ENCODE results near the gene EIF4B. TPM values are rescaled to one million over a fixed set of nuclear protein-coding genes. Genes with fewer than 3 reads are reported as not detected.

Gene EIF4B
- total and polyA plus RNA-seq, 2 donors (not counting 1 experiment from before 2014, with no cell fraction given), result 252 to 674 TPM

DNA sequence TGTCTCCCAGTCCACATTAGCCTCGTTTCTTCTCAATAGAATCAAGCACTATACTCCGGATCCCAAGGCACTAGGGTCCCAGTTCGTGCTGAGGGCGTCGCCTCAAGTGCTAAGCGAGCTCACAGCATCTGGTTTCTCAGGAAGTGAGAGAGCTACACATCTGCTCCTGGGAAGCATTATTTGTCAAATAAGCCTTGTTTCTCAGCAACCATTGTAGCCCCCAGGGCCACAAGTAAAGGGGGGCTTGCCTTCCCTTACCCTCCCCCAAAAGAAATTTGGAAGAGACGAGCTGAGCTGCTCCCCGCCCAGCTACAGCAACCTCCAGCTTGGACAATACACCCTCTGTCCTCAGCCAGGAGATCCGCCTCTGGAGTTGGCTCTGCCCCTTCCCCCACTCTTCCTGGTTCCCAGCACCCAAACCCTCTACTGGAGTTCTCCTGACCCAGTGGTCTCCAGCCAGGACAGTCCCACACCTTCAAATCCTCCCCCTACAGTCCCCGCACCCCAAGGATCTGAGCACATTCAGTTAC is 37.9 kb downstream of the EIF4B start:
- H3K36me3 ChIP-seq (replicated peaks in 1 of 2; ENCODE audit: control extremely low read depth in 1 of 2, control insufficient read depth in 1 of 2, extremely low read depth in 1 of 2, insufficient read depth in 2 of 2, low read length in 1 of 2), result peaks cover 7 to 9% of the 10 kb centered on the region in 2 experiments
- intact Hi-C loops (cut with micrococcal nuclease), result no loop called here
- no peak overlapping the region for H2AFZ ChIP-seq (ENCODE audit: insufficient read depth, low read depth, low read length, poor library complexity, severe bottlenecking)
- no peak overlapping the region for H3K4me3 Mint-ChIP-seq
- H3K27me3 Mint-ChIP-seq, result no peaks in the 10 kb centered on the region
- WGBS (ENCODE audit: insufficient coverage), result 79% methylated on average over 9 of the region's 10 CpGs
- no peaks in the 10 kb centered on the region for H4K20me1 ChIP-seq (ENCODE audit: control insufficient read depth, insufficient read depth, low read length, poor library complexity, severe bottlenecking)
- peaks cover 13 to 17% of the 10 kb centered on the region in 2 donors for H3K4me1 ChIP-seq (ENCODE audit: control insufficient read depth in 2 of 2, insufficient read depth in 2 of 2, low read length in 2 of 2)
- CTCF ChIA-PET, result interaction anchor here (0.7 kb wide), 1 partner anchor 13 kb away, joined by 3 read pairs; no protein-coding TSS in a partner anchor
- H3K9me3 Mint-ChIP-seq (ENCODE audit: insufficient read depth), result no peaks in the 10 kb centered on the region
- no peak overlapping the region for H3K27ac Mint-ChIP-seq
- DNase-seq (no peak), ATAC-seq (ENCODE audit: low read depth) (no peak)
- no peaks in the 10 kb centered on the region for H3K79me2 ChIP-seq (ENCODE audit: control insufficient read depth, insufficient read depth, low read length)
- no peak for TF ChIP-seq EZH2 (IDR thresholded peaks at IDR 0.05; ENCODE audit: borderline replicate concordance, insufficient read depth, low read depth, low read length, poor library complexity, severe bottlenecking)
- TF ChIP-seq, protein P1, sequence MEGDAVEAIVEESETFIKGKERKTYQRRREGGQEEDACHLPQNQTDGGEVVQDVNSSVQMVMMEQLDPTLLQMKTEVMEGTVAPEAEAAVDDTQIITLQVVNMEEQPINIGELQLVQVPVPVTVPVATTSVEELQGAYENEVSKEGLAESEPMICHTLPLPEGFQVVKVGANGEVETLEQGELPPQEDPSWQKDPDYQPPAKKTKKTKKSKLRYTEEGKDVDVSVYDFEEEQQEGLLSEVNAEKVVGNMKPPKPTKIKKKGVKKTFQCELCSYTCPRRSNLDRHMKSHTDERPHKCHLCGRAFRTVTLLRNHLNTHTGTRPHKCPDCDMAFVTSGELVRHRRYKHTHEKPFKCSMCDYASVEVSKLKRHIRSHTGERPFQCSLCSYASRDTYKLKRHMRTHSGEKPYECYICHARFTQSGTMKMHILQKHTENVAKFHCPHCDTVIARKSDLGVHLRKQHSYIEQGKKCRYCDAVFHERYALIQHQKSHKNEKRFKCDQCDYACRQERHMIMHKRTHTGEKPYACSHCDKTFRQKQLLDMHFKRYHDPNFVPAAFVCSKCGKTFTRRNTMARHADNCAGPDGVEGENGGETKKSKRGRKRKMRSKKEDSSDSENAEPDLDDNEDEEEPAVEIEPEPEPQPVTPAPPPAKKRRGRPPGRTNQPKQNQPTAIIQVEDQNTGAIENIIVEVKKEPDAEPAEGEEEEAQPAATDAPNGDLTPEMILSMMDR (IDR thresholded peaks at IDR 0.05), result no peak
- no peaks in the 10 kb centered on the region for H3K9me3 ChIP-seq (ENCODE audit: control extremely low read depth in 1 of 3, control insufficient read depth in 2 of 3, insufficient read depth in 1 of 3, low read length in 2 of 3)
- no peak overlapping the region for H3K4me3 ChIP-seq (ENCODE audit: control extremely low read depth in 1 of 5, extremely low read depth in 1 of 5, insufficient read depth in 1 of 5, low read depth in 2 of 5, low read length in 4 of 5)
- H3K27ac ChIP-seq (ENCODE audit: low read length in 2 of 2), result no peak overlapping the region
- H3K27me3 ChIP-seq (replicated peaks in 1 of 4; ENCODE audit: control extremely low read depth in 1 of 4, control insufficient read depth in 3 of 4, insufficient read depth in 4 of 4, low read length in 3 of 4), result peaks cover 0 to 2% (median 0%) of the 10 kb centered on the region in 4 experiments
- no peak overlapping the region for H3K9ac ChIP-seq (ENCODE audit: low read length)
- peaks cover 7% of the 10 kb centered on the region for H3K4me1 Mint-ChIP-seq
- POLR2A ChIA-PET, result interaction anchor here (0.6 kb wide), 1 partner anchor 979 kb away, joined by 3 read pairs; no protein-coding TSS in a partner anchor
- no peak overlapping the region for H3K4me2 ChIP-seq (replicated peaks; ENCODE audit: low read depth, low read length, poor library complexity, severe bottlenecking)

DNA sequence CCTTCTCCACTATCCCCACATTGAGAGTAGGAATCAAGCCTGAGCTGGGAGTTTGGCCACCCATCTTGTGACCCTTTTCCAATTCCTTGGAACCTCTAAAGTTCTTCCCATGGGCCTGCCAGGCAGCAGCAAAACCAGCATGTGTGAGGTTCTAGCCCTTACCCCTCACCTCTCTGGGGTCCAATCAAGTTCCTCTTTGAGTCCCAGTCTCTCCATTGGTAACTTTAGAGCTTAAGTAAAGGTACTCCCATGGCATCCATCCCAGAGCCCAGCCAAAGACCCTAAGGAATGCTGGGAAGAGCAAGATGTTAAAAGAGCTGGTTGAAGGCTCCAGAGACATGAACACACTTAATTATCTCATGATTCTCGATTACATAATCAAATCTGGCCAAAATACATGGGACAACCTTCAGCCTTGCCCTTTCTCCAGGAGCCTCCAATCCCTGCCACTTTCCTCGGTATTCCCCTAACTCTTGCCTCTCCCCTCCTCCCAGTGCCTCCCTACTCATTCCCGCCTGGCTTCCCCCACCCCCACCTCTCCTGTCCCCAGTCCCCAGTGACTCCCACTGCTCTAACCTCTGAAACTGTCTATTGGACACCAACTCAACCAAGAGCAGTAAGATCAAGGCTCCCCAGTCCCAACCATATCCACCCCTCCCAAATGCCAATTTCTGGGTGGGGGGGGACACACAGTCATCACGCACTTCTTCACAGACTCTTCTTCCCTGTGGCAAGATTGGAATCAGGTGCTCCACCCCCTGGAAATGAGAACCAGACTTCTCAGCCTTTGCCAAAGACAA is 38.8 kb downstream of the EIF4B start:
- Mint-ChIP-seq H3K4me1 (peaks cover 7% of the 10 kb centered on the region), H3K9me3 (ENCODE audit: insufficient read depth) (no peaks in the 10 kb centered on the region), H3K4me3 (peak overlapping the region; percentile 98), H3K27me3 (no peaks in the 10 kb centered on the region), H3K27ac (no peak overlapping the region)
- Histone ChIP-seq H2AFZ (ENCODE audit: insufficient read depth, low read depth, low read length, poor library complexity, severe bottlenecking) (no peak overlapping the region), H3K79me2 (ENCODE audit: control insufficient read depth, insufficient read depth, low read length) (no peaks in the 10 kb centered on the region), H3K4me2 (replicated peaks; ENCODE audit: low read depth, low read length, poor library complexity, severe bottlenecking) (no peak overlapping the region), H3K27me3 (replicated peaks in 1 of 4; ENCODE audit: control extremely low read depth in 1 of 4, control insufficient read depth in 3 of 4, insufficient read depth in 4 of 4, low read length in 3 of 4) (peaks cover 0 to 2% (median 0%) of the 10 kb centered on the region in 4 experiments), H4K20me1 (ENCODE audit: control insufficient read depth, insufficient read depth, low read length, poor library complexity, severe bottlenecking) (no peaks in the 10 kb centered on the region), H3K36me3 (replicated peaks in 1 of 2; ENCODE audit: control extremely low read depth in 1 of 2, control insufficient read depth in 1 of 2, extremely low read depth in 1 of 2, insufficient read depth in 2 of 2, low read length in 1 of 2) (peaks cover 0 to 2% of the 10 kb centered on the region in 2 experiments), H3K4me3 (ENCODE audit: control extremely low read depth in 1 of 5, extremely low read depth in 1 of 5, insufficient read depth in 1 of 5, low read depth in 2 of 5, low read length in 4 of 5) (no peak overlapping the region), H3K27ac (ENCODE audit: low read length in 2 of 2) (no peak overlapping the region), H3K4me1 (ENCODE audit: control insufficient read depth in 2 of 2, insufficient read depth in 2 of 2, low read length in 2 of 2) (peaks cover 13 to 17% of the 10 kb centered on the region in 2 donors), H3K9me3 (ENCODE audit: control extremely low read depth in 1 of 3, control insufficient read depth in 2 of 3, insufficient read depth in 1 of 3, low read length in 2 of 3) (no peaks in the 10 kb centered on the region), H3K9ac (ENCODE audit: low read length) (no peak overlapping the region)
- no peak for DNase-seq
- CTCF ChIA-PET, result interaction anchor here (0.6 to 2.0 kb wide), 3 partner anchors 19 to 39 kb away, joined by 3 to 5 read pairs (median 4); partner anchors contain the start of gene EIF4B
- TF ChIP-seq EZH2 (IDR thresholded peaks at IDR 0.05; ENCODE audit: borderline replicate concordance, insufficient read depth, low read depth, low read length, poor library complexity, severe bottlenecking), result no peak
- TF ChIP-seq, protein P1 (IDR thresholded peaks at IDR 0.05), result no peak
- intact Hi-C loops (cut with micrococcal nuclease), result no loop called here
- POLR2A ChIA-PET, result no interaction called here
- ATAC-seq (ENCODE audit: low read depth), result no peak
- WGBS (ENCODE audit: insufficient coverage), result 92% methylated on average over 3 of the region's 4 CpGs
